ENCODE measurements around the gene GM2A. TPM values are rescaled to one million over a fixed set of nuclear protein-coding genes. Genes with fewer than 3 reads are reported as not detected.
"Not testable (repeated sequence)": the region's sequence is repeated elsewhere in the genome, so short reads cannot be mapped to it uniquely, and the experiment has no call there.

The GM2A gene
- total RNA-seq, 2 donors from 2014 or later, result 23.4 to 41.6 TPM

GRCh38 chr5:151274666-151275065 lies 21.7 kb downstream of the GM2A start:
- intact Hi-C loops (cut with DNase I), result no loop called here
- DNase-seq (ENCODE audit: low spot score), result no peak

- DNase-seq (ENCODE audit: low spot score), result no peak
These were observed 22.8 kb downstream of the GM2A start for GRCh38 chr5:151275803-151276202.

GRCh38 chr5:151278845-151279244 lies 25.9 kb downstream of the GM2A start:
- intact Hi-C loops (cut with DNase I), result no loop called here
- DNase-seq (ENCODE audit: low spot score), result no peak

More at GRCh38 chr5:151275803-151276202, 22.8 kb downstream of the GM2A start:
- intact Hi-C loops (cut with DNase I), result no loop called here

- DNase-seq (ENCODE audit: low spot score), result no peak
These were observed 27.5 kb downstream of the GM2A start for GRCh38 chr5:151280443-151280842.

GRCh38 chr5:151281001-151281639 lies 28.1 kb downstream of the GM2A start:
- no peak for DNase-seq (ENCODE audit: low spot score)
- intact Hi-C loops (cut with DNase I), result no loop called here

More at GRCh38 chr5:151280443-151280842, 27.5 kb downstream of the GM2A start:
- intact Hi-C loops (cut with DNase I), result no loop called here

- intact Hi-C loops (cut with DNase I), result no loop called here
- DNase-seq (ENCODE audit: low spot score), result no peak
These were observed 30.3 kb downstream of the GM2A start for GRCh38 chr5:151283120-151283825.

GRCh38 chr5:151284392-151284967 lies 31.5 kb downstream of the GM2A start:
- no peak for DNase-seq (ENCODE audit: low spot score)
- intact Hi-C loops (cut with DNase I), result no loop called here

- intact Hi-C loops (cut with DNase I), result no loop called here
- no peak for DNase-seq (ENCODE audit: low spot score)
These were observed 32.7 kb downstream of the GM2A start for GRCh38 chr5:151285683-151286082.

- intact Hi-C loops (cut with DNase I), result no loop called here
- no peak for DNase-seq (ENCODE audit: low spot score)
These were observed 33.3 kb downstream of the GM2A start for GRCh38 chr5:151286246-151286645.

GRCh38 chr5:151288180-151288579 lies 35.2 kb downstream of the GM2A start:
- intact Hi-C loops (cut with DNase I), result no loop called here
- no peak for DNase-seq (ENCODE audit: low spot score)

- DNase-seq (ENCODE audit: low spot score), result no peak
- intact Hi-C loops (cut with DNase I), result no loop called here
These were observed 40.6 kb downstream of the GM2A start for GRCh38 chr5:151293624-151294023.

- intact Hi-C loops (cut with DNase I), result no loop called here
- DNase-seq (ENCODE audit: low spot score), result no peak
These were observed 42.2 kb downstream of the GM2A start for GRCh38 chr5:151295138-151295537.

GRCh38 chr5:151295791-151296477 lies 42.9 kb downstream of the GM2A start:
- intact Hi-C loops (cut with DNase I), result no loop called here
- DNase-seq (ENCODE audit: low spot score), result no peak

GRCh38 chr5:151296478-151296830 lies 43.5 kb downstream of the GM2A start:
- no peak for DNase-seq (ENCODE audit: low spot score)
- intact Hi-C loops (cut with DNase I), result no loop called here

- intact Hi-C loops (cut with DNase I), result no loop called here
- no peak for DNase-seq (ENCODE audit: low spot score)
These were observed 44.0 kb downstream of the GM2A start for GRCh38 chr5:151296974-151297373.

GRCh38 chr5:151298063-151298855 lies 45.3 kb downstream of the GM2A start:
- DNase-seq (ENCODE audit: low spot score), result no peak
- intact Hi-C loops (cut with DNase I), result no loop called here

GRCh38 chr5:151303666-151304065 lies 50.7 kb downstream of the GM2A start, which contains the start of gene SLC36A3:
Gene SLC36A3, minus strand, starts transcription at chr5:151303766. Its CDS starts 412 bp downstream, at chr5:151303354.
- DNase-seq (ENCODE audit: low spot score), result no peak
- intact Hi-C loops (cut with DNase I), result no loop called here

GRCh38 chr5:151309266-151309665 lies 56.3 kb downstream of the GM2A start:
- intact Hi-C loops (cut with DNase I), result not testable (repeated sequence)

GRCh38 chr5:151309821-151310220 lies 56.8 kb downstream of the GM2A start:
- intact Hi-C loops (cut with DNase I); DNase-seq (ENCODE audit: low spot score): not testable (repeated sequence)

More at GRCh38 chr5:151309266-151309665, 56.3 kb downstream of the GM2A start:
- not testable (repeated sequence) for DNase-seq (ENCODE audit: low spot score)

Data from posterior vena cava (tissue), 2 donors.